Activated B cell treated with CpG ODN at 0.5 μM for 24 hours (primary cell): ENCODE data around the gene GPM6B. TPM values are rescaled to one million over a fixed set of nuclear protein-coding genes. Genes with fewer than 3 reads are reported as not detected.

Experiments used
- ATAC-seq: fragments of 200-7000 bp; cut with Tn5 transposase; one replicate; pipeline ENCODE4 v1.10.0; 2021; ENCODE audit warnings: low read depth, mild to moderate bottlenecking, moderate library complexity
- CTCF ChIA-PET: fragments of 350-600 bp; sonication (Branson Sonifier 250); formaldehyde crosslinking; loops from one replicate; lab custom pipeline; 2021; ENCODE audit warnings: antibody characterized with exemption; lab: Charles Lee
- POLR2A ChIA-PET: fragments of 350-600 bp; sonication (Branson Sonifier 250); formaldehyde crosslinking; loops from one replicate; lab custom pipeline; 2021; ENCODE audit warnings: antibody characterized with exemption; lab: Charles Lee
- DNase-seq: peaks from one replicate; pipeline ENCODE4 v3.0.0; 2022
- H3K27ac Mint-ChIP-seq: one replicate; pipeline ENCODE4 v1.8.0; 2020; ENCODE audit warnings: mixed read lengths
- H3K27me3 Mint-ChIP-seq: one replicate; pipeline ENCODE4 v1.8.0; 2021; ENCODE audit warnings: mixed read lengths
- H3K36me3 Mint-ChIP-seq: one replicate; pipeline ENCODE4 v1.8.0; 2021; ENCODE audit warnings: low read depth, mixed read lengths
- H3K4me1 Mint-ChIP-seq: one replicate; pipeline ENCODE4 v1.8.0; 2021; ENCODE audit warnings: mixed read lengths
- H3K4me3 Mint-ChIP-seq: one replicate; pipeline ENCODE4 v1.8.0; 2020; ENCODE audit warnings: mild to moderate bottlenecking, mixed read lengths
- H3K9me3 Mint-ChIP-seq: one replicate; pipeline ENCODE4 v1.8.0; 2020; ENCODE audit warnings: mixed read lengths
- intact Hi-C: fragments of 100-400 bp; cut with micrococcal nuclease; formaldehyde crosslinking; loops from one replicate; pipeline ENCODE4 v1.15.1; 2024
- total RNA-seq: library from RNA; stranded (reverse); gene quantifications from 2 replicates; pipeline ENCODE4 v1.2.3, GENCODE V29; 2022
- TF ChIP-seq, protein P1 (sequence below): fragments of 200-600 bp; IDR thresholded peaks from one replicate; pipeline ENCODE4 v1.8.0; 2022; ENCODE audit warnings: antibody characterized with exemption, mild to moderate bottlenecking

GPM6B gene
- total RNA-seq, 1 donor from 2014 or later: not detected

- TF ChIP-seq, protein P1, sequence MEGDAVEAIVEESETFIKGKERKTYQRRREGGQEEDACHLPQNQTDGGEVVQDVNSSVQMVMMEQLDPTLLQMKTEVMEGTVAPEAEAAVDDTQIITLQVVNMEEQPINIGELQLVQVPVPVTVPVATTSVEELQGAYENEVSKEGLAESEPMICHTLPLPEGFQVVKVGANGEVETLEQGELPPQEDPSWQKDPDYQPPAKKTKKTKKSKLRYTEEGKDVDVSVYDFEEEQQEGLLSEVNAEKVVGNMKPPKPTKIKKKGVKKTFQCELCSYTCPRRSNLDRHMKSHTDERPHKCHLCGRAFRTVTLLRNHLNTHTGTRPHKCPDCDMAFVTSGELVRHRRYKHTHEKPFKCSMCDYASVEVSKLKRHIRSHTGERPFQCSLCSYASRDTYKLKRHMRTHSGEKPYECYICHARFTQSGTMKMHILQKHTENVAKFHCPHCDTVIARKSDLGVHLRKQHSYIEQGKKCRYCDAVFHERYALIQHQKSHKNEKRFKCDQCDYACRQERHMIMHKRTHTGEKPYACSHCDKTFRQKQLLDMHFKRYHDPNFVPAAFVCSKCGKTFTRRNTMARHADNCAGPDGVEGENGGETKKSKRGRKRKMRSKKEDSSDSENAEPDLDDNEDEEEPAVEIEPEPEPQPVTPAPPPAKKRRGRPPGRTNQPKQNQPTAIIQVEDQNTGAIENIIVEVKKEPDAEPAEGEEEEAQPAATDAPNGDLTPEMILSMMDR: no peak
- intact Hi-C loops: no loop called here
- DNase-seq (no peak), ATAC-seq (no peak)
- H3K36me3 Mint-ChIP-seq: peaks cover 42% of the 10 kb centered on the region
- H3K4me1 Mint-ChIP-seq: no peaks in the 10 kb centered on the region
- no peak overlapping the region for H3K4me3 Mint-ChIP-seq
- no peaks in the 10 kb centered on the region for H3K27me3 Mint-ChIP-seq
- ChIA-PET CTCF (interaction anchor here (0.6 kb wide), 1 partner anchor 19 kb away, joined by 3 read pairs; no protein-coding TSS in a partner anchor), POLR2A (no interaction called here)
- no peaks in the 10 kb centered on the region for H3K9me3 Mint-ChIP-seq
- H3K27ac Mint-ChIP-seq: no peak overlapping the region
Observed at GRCh38 chrX:13775837-13776236, 41.1 kb downstream of the GPM6B start.

DNA sequence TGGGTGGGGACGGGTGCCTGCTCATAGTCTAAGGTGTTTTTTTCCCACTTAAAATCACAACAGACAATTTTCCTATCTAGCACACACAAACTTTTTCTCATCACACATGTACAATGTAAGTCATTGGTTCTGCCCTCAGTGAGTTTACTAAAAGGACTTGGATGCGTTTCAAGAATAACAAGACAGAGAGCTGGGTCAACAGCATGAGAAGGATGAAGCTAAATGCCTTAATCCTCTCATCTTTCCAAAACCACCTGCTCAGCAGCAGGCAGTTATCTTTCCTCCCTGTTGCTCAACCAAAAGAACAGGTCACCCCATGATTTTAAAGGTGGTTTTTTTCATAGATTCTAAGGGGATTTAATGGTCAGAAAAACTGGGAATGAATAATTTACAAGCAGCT is 42.2 kb downstream of the GPM6B start:
- ChIA-PET POLR2A (no interaction called here), CTCF (no interaction called here)
- ATAC-seq (no peak), DNase-seq (no peak)
- H3K36me3 Mint-ChIP-seq: peaks cover 52% of the 10 kb centered on the region
- no peaks in the 10 kb centered on the region for H3K27me3 Mint-ChIP-seq
- TF ChIP-seq, protein P1: no peak
- no peaks in the 10 kb centered on the region for H3K4me1 Mint-ChIP-seq
- intact Hi-C loops: no loop called here
- no peak overlapping the region for H3K4me3 Mint-ChIP-seq
- H3K9me3 Mint-ChIP-seq: no peaks in the 10 kb centered on the region
- H3K27ac Mint-ChIP-seq: no peak overlapping the region

DNA sequence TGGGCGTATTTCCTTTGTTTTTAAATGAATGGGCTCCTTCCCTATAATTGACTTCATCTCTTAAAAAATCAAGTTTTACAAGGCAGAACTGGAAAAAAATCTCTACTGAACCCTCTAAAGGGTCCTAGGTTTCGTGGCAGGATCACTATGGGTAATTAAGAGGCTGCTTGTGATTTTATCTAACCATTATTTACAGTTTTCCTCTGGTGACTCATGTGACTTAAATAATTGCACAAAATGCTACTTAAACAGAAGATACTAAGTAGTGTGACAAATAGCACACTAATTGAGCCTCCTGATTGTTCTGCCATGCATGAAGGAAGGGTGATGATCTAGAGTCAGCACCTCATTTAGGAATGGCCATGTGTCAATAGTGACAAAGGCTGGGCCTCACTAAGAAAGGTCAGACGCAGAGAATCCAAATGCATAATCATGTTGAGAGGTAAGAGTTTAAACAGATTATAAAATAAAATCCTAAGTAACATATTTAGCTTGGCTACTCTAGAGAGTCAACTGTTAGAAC is 46.8 kb downstream of the GPM6B start:
- no peak overlapping the region for H3K27ac Mint-ChIP-seq
- intact Hi-C loops: no loop called here
- H3K9me3 Mint-ChIP-seq: no peaks in the 10 kb centered on the region
- no peaks in the 10 kb centered on the region for H3K4me1 Mint-ChIP-seq
- peaks cover 77% of the 10 kb centered on the region for H3K36me3 Mint-ChIP-seq
- no peak overlapping the region for H3K4me3 Mint-ChIP-seq
- no peaks in the 10 kb centered on the region for H3K27me3 Mint-ChIP-seq
- POLR2A ChIA-PET: no interaction called here
- TF ChIP-seq, protein P1: no peak
- DNase-seq: no peak
- CTCF ChIA-PET: no interaction called here
- ATAC-seq: no peak

GRCh38 chrX:13768939-13769338 is 48.0 kb downstream of the GPM6B start:
- ChIA-PET POLR2A (no interaction called here), CTCF (no interaction called here)
- Mint-ChIP-seq H3K27me3 (no peaks in the 10 kb centered on the region), H3K36me3 (peaks cover 73% of the 10 kb centered on the region), H3K4me3 (no peak overlapping the region), H3K27ac (no peak overlapping the region), H3K9me3 (no peaks in the 10 kb centered on the region), H3K4me1 (peaks cover 6% of the 10 kb centered on the region)
- intact Hi-C loops: no loop called here
- ATAC-seq: no peak
- DNase-seq: no peak
- TF ChIP-seq, protein P1: no peak

GRCh38 chrX:13764765-13765164 is 52.1 kb downstream of the GPM6B start:
- Mint-ChIP-seq H3K9me3 (no peaks in the 10 kb centered on the region), H3K36me3 (peaks cover 68% of the 10 kb centered on the region), H3K4me1 (peaks cover 30% of the 10 kb centered on the region), H3K27ac (no peak overlapping the region), H3K27me3 (no peaks in the 10 kb centered on the region), H3K4me3 (no peak overlapping the region)
- no peak for DNase-seq
- ChIA-PET CTCF (interaction anchor here (1.1 kb wide), 1 partner anchor 265 kb away, joined by 3 read pairs; no protein-coding TSS in a partner anchor), POLR2A (no interaction called here)
- intact Hi-C loops: no loop called here
- no peak for ATAC-seq
- TF ChIP-seq, protein P1: no peak
